Endothelial cell of hepatic sinusoid (primary cell): ENCODE data around the gene WASF2.
"Not testable (repeated sequence)": the region's sequence is repeated elsewhere in the genome, so short reads cannot be mapped to it uniquely, and the experiment has no call there.

Experiments
- in situ Hi-C: cut with HindIII; loops from 2 replicates; pipeline ENCODE4 v1.10.0; 2017; ENCODE audit warnings: low sequenced_read_pairs

WASF2 gene

DNA sequence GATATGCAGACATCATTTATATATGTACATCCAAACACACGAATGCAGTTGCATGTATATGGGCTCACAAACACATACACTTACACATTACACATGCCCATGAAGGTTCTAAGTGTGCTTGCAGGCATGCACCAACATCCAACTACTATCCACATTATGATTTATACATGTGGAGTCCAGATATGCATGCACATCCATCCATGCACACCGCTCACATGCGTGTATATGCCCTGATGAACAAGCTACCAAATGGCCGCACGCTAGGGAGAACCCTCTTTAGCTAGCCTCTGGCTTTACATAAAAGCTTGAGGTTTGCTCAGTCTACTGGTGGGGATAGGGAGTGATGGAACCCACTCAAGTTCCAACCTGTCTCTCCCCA is 89.0 kb downstream of the WASF2 start:
- in situ Hi-C loops: no loop called here

DNA sequence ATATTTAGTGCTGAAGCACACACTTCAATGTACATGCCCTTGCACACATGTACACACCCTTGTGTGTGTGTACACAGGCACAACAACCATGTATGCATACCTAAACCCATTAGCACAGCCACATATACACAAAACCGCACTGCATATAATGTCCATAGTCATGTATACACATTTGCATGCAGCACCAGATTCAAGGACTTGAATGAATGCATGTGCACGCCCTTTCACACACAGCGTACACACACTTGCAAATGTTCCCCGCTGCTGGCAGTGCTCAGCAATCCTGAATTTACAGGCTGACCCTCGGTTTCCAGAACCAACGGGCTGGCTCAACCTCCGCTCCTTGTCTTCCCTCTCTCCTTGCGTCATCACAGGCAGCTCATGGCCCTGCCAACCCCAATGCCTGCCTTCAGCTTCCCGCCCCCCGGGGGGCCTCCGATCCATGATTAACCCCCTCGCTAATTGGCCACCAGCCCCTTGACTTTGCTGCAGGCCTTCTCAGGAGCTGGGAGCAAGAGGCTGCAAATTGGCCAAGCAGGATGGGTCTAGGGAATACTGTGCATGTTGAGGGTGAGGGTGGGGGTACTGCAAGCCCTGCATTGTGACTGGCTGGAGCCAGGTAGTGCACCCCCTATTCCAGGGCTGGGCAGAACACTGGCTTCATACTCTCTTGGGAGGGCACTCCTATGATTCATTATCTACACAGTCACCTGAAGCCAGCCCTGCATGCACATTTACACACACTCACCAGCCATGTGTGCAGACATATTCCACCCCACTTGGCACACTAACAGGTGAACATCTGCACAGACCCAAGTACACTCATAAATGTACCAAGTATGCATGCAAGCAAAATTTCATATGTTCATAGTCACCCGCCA is 89.6 kb downstream of the WASF2 start:
- in situ Hi-C loops: no loop called here

DNA sequence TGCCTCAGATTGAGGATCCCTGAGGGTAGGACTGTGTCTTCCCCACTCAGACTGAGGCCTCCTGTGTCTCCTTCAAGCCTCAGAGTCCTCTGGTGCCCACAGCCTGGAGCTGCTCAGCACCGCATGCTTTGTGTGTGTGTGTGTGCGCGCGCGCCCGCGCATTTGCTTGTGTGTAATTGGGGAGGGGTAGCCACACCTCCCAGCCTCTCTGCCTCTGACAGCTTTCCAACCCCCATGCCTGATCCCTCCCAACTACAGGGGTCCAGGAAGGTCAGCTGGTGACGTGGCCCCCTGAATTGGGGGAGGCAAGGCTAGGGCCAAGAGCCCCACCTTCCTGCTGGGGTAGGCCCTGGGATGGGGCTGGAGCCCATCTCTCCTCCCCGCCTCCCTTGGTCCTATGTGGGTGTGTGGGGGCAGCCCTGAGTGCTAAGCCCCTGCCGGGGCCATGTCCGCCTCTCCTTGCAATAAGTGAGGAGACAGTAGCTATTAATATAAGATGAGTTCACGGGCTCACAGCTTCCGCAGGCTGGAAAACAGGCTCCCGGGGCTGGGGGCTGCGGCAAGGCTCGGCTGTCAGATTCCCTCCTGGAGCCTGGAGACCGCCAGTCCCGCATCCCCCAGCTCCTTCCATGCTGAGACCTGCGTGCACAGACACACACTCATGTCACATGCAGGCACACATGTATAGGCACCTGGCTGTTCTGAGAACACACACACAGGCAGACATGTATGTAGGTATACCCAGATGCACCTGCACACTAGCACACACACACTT is 90.5 kb downstream of the WASF2 start:
- in situ Hi-C loops: loop anchor here (5.0 kb wide), 3 partner anchors 62 to 198 kb away; no protein-coding TSS in a partner anchor

DNA sequence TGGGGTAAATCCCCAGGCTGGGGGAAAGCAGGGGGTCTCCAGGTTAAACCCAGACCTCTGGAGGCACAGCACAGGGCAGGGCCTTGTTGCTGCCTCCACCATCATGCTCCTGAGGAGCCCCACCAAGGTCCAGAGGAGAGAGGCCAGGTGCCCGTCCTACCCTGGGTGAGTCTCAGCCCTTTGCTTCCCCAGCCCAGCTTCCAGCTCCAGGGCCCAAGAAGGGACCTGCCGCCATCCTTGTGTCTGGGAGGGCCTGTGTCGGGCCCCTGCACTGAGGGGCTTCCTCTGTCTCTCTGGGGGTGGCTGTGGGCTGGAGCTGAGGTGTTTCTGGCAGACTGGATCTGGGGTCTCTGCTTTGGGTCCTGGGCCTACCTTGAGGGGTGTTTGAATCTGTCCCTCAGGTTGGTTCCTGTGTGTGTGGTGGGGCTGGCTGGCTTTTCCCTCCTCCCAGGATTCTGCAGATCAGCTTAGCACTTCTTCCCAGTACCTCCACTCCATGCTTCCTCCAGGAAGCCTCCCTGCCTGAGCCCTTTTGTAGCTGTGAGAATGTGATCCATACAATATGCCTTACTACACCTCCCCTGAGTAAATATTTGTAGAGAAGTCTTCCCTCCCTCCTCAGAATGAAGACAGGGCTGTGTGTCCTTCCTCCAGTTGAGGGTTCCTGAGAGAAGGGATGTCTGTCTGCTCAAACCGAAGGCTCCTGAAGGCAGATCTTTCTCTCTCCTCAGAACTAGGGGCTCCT is 91.4 kb downstream of the WASF2 start:
- in situ Hi-C loops: loop anchor here (5.0 kb wide), 3 partner anchors 61 to 199 kb away; no protein-coding TSS in a partner anchor

DNA sequence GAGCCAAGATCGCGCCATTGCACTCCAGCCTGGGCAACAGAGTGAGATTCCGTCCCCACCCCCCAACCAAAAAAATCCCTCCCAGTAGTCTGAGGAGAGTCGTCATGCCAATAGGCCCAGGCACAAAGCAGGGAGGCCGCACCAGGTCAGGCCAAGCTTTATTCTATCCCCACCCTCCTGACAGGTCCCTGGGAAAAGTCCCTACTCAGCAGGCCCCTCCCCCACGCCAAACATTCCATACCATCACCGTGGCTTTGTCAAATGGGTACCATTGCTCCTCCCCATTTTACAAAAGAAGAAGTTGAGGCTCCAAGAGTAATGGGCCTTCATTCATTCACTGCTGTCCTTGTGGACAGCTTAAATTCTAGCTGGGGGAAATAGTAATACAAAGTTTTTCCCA is 92.2 kb downstream of the WASF2 start:
- in situ Hi-C loops: loop anchor here (5.0 kb wide), 3 partner anchors 60 to 200 kb away; no protein-coding TSS in a partner anchor

DNA sequence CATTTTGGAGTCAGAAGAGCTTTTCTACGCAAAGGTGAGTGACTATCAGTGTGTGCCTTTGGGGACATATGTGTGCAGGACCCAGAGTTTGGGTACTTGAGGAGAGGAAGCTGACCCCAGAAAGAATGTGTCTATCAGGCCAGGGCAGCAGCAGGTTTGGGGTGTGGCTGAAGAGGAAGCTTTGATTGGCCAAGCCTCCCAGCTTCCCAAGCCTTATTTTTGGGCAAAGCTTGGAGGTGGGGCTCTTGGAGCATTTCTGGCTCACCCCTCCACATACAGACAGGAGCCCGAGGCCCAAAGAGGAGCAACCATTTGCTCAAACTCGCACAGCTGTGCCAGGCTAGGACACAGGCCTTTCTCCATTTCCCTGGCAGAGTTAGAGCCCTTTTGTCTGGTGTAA is 92.9 kb downstream of the WASF2 start:
- in situ Hi-C loops: loop anchor here (5.0 kb wide), 3 partner anchors 60 to 200 kb away; no protein-coding TSS in a partner anchor

DNA sequence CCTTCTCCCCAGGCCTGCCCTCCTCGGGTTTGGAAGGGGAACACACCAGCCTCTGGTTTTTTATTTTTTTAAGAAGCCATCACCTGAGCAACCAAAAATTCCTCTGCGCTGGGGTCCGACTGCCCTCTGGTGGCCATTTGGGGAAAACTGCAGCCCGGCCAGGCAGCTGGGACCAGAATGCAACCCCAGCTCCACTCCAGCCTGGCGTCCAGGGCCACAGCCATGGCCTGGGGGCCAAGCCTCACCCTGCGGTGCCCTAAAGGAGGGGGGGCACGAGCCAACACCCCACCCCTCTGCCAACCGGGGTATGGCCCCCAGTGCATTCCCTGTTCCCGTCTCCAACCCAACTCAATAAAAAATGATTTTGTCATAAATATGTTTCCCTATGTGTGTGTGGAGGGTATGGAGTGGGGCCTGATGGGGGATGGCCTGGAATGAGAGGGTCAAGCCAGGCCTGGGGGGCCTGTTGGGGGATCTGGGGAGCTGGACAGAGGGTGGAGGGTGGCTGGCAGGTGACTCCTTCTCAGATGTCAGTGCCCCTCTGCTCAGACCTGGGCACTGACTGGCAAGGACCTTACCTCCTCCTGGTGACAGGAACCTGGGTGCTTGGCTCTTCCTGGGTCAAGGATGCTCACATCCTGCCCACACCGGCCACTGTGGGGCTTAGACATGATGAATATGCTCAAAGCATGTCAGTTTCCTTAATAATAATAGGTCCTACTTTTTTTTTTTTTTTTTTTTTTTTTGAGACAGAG is 94.3 kb downstream of the WASF2 start:
- in situ Hi-C loops: loop anchor here (5.0 kb wide), 3 partner anchors 58 to 202 kb away; no protein-coding TSS in a partner anchor

DNA sequence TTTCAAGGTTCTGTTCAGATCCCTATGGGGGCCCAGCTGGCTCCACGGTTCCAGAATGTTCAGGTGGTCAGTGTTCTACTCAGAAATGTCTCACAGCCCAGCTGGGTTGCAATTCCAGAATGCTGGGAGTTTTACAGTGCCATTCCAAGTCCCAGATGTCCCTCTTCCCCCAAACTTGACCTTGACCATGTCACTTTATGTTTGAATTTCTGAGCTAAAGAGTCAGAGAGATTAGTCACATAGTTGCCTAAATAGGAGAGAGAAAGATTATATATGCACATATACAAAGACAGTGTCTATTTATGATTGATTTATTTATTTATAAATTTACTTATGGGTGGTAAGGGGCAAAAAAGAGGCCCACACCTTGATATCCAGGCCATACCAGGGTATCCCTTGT is 95.0 kb downstream of the WASF2 start:
- in situ Hi-C loops: loop anchor here (5.0 kb wide), 3 partner anchors 58 to 202 kb away; no protein-coding TSS in a partner anchor

DNA sequence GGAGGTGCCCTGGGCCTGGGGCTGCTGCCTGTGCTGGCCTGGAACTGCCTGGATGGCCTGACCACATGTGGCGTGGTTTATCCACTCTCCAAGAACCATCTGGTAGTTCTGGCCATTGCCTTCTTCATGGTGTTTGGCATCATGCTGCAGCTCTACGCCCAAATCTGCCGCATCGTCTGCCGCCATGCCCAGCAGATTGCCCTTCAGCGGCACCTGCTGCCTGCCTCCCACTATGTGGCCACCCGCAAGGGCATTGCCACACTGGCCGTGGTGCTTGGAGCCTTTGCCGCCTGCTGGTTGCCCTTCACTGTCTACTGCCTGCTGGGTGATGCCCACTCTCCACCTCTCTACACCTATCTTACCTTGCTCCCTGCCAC is 95.7 kb downstream of the WASF2 start:
- in situ Hi-C loops: no loop called here

DNA sequence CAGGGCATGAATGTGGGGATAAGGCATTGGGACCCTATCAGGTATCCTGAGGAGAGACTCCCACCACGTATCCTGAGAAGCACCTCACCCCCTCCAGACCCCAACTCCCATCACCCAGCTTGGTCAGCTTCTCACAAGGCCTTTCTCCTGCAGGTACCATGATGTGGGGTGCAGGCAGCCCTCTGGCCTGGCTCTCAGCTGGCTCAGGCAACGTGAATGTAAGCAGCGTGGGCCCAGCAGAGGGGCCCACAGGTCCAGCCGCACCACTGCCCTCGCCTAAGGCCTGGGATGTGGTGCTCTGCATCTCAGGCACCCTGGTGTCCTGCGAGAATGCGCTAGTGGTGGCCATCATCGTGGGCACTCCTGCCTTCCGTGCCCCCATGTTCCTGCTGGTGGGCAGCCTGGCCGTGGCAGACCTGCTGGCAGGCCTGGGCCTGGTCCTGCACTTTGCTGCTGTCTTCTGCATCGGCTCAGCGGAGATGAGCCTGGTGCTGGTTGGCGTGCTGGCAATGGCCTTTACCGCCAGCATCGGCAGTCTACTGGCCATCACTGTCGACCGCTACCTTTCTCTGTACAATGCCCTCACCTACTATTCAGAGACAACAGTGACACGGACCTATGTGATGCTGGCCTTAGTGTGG is 96.2 kb downstream of the WASF2 start:
- in situ Hi-C loops: no loop called here

DNA sequence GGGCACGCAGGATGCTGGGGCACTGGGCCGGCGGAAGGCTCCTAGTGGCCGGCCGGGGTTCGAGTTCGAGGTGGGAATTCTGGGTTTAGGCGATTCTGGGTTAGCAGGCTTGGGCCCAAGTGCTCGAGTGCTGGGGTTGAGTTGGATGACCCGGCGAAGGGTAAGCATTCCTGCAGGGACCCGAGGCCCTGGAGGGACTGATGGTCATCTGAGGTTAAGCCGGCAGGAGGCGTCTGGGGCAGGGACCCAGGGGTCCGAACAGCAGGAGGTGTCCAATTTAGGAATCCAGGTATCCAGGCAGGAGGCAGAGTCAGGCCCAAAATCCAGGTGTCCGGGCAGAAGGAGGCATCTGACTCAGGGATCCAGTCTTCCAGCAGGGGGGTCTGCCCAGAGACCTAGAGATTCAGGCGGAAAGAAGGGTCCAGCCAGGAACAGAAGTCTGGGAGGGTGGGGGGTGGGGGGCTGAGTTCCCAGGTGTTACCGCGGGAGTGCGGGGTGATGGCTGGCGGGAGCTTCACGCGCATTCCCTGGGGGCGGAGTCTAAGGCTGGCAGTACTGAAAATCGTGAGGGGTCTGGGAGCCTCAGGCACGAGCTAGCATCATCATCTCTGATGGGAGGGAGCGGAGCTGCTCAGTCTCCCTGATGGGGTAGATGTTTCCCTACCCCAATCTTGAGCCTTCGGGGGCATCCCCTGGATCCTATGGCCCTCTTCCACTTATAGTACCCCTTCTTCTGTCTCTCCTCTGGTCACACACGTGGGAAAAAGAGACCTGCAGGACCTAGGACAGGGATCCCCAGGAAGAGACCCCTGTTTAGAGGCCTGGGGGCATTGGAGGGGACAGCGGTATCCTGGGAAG is 97.0 kb downstream of the WASF2 start:
- in situ Hi-C loops: no loop called here

DNA sequence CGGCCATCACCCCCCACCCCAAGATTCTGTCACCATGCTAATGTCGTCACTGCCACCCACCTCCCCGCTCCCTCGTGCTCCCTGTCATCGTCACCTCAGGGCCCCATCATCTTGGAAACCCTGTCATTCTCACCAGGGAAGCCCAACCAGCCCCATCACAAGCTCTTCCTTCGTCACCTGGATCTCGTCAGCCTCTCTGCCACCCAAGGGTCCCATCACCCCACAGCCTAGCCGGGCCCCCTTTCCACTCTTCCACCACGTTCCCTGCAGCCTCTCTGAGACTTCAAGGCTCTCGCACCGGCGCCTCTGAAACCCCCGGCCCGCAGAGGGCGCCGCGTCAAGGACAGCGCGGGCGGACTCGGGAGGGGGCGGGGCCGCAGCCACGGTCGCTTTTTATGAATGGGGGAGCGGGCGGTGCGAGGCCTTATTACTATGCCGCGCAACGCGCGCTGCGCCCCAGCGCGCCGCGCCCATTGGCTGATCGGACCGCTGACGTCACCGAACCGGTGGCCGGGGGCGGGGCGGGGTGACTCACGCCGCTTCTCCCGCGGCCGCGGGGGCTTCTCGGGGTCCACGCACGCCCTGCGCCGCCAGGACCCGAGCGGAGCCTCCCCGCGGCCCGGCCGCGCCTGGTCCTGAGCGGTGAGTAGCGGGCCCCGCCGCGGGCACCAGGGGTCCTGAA is 97.7 kb downstream of the WASF2 start, which contains the start of gene GPR3:
Gene GPR3, plus strand, starts transcription at position 527 of the 682 bp plus-strand sequence. CDS start 1,177 bp downstream, outside the sequence.
- in situ Hi-C loops: no loop called here

DNA sequence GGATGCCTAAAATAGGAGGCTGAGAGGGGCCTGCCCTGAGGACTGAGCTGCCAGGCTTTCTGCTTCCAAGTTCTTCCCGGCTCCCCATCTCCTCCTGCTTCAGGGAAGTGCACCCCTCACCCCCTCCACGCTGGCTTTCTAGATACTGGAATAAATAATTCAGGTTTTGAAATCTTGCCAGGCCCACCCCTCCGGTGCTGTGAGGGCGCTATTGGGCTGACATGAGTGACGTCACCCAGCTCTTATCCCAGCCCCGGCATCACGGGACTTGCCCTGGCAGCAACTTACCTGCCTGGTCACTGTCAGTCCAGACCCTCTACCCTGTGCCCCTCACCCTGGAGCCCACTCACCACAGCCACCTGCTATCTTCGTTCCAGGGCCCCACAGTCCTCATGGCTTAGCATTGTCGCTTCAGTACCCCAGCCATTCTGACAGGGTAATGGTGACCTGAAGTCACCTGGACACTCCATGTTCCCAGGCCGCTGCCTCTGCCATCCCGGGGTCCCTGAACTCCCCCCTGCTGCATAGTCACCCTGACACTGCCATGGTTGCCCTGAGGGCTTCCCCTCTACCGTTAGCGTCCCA is 98.4 kb downstream of the WASF2 start:
- in situ Hi-C loops: no loop called here

DNA sequence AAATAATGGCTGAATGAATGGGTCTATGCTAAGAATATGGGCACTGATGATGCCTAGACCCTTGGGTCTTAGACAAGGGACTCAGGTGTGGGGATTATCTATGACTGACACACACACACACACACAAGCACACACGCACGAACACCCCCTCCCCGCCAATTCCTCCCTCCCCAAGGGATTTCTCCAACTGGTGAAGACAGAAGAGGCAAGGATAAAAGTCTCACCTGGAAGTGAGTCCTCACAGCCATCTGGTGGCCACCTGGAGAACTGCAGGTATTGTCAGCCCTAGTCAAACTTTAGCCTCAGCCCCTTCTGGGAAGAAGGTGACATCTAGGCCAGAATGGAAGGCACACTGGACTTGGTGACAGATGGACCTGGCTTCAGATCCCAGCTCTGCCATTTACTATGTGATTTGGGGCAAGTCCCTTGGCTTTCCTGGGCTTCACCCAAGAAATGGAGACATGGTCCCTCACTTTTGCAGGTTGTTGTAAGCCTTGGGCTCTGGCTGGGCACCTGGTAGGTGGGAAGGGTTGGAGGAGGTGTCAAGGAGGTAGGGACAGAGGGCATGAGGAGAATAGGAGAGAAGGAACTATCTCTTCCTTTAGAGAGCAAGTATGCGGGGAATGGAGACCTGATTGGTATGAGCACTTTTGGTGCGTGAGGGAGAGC is 101.5 kb downstream of the WASF2 start:
- in situ Hi-C loops: no loop called here

DNA sequence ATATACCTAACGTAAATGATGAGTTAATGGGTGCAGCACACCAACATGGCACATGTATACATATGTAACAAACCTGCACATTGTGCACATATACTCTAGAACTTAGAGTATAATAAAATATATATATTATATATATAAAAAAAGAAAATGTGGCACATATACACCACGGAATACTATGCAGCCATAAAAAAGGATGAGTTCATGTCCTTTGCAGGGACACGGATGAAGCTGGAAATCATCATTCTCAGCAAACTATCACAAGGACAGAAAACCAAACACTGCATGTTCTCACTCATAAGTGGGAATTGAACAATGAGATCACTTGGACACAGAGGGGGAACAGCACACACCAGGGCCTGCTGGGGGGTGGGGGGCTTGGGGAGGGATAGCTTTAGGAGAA is 105.2 kb downstream of the WASF2 start:
- in situ Hi-C loops: not testable (repeated sequence)

DNA sequence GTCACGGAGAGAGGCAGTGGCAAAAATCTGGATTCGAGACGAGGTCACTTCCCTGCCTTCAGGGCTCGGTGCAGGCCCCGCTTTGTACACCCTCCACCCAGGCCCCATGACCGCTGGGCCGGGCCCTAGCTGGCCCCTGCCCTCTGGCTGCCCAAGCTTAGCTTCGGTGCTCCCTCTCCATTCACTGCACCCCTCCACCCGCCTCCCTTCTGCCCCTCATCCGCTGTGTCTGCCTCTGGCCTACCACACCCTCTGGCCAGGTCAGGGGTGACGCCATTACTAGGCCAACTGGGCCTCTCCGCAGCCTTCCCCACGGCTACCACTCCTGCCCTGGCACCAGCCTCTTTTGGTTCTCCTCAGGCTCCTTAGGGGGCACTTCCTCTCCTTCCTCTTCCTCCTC is 106.3 kb downstream of the WASF2 start:
- in situ Hi-C loops: no loop called here

DNA sequence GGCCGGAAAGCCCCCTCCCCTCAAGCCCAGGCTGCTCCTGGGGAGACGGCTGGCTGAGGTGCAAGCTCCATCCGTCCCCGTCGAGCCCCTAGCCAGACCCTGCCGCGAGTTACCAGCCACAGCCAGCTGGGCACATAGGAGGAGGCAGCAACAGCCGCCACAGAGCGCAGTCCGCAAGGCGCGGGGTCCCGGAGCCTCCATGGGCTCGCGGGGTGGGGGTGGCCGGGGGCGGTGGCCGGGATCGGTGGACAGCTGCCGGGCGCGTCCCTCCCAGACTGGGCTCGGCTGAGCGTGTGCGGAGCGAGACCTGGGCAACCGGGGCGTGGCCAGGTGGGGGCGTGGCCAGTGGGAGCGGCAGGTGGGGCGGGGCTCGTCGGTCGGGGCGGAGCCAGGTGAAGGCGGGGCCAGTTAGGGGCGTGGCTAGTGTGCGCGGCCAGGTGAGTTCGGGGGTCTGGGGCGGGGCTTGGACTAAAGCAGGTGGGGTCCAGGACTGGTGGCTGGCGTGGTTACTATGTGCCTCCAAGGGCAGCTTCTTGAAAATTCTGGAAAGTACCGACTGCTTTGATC is 106.8 kb downstream of the WASF2 start, which contains the start of gene CD164L2:
Gene CD164L2, minus strand, starts transcription at position 295 of the 567 bp plus-strand sequence. Its CDS starts 94 bp downstream, at position 201.
- in situ Hi-C loops: no loop called here
